Skeletal muscle satellite cell (primary cell): Measurements from ENCODE around the gene NSUN4. TPM values are rescaled to one million over a fixed set of nuclear protein-coding genes. Genes with fewer than 3 reads are reported as not detected.
A peak's percentile ranks its signal among the peaks of the same experiment; 100 is the strongest.

ENCODE experiments used
- H3K27me3 ChIP-seq: 2 replicates; pipeline ENCODE4 v1.7.0; 2013; ENCODE audit warnings: low read length; ENCODE audit not compliant: control insufficient read depth, insufficient read depth
- H3K36me3 ChIP-seq: 2 replicates; pipeline ENCODE4 v1.7.0; 2013; ENCODE audit warnings: mild to moderate bottlenecking, control low read depth, low read length; ENCODE audit not compliant: insufficient read depth
- H3K4me1 ChIP-seq: 2 replicates; pipeline ENCODE4 v1.7.0; 2013; ENCODE audit warnings: low read length; ENCODE audit not compliant: control insufficient read depth, insufficient read depth
- H3K4me2 ChIP-seq: 2 replicates; pipeline ENCODE4 v1.7.0; 2013; ENCODE audit warnings: mild to moderate bottlenecking, low read length
- H3K4me3 ChIP-seq: 2 replicates; pipeline ENCODE4 v1.7.0; 2013; ENCODE audit warnings: low read length
- H3K9ac ChIP-seq: 2 replicates; pipeline ENCODE4 v1.7.0; 2013; ENCODE audit warnings: mild to moderate bottlenecking, low read depth, low read length, moderate library complexity
- H3K9me3 ChIP-seq: replicated peaks from 2 replicates; pipeline ENCODE4 v1.7.0; 2013; ENCODE audit warnings: mild to moderate bottlenecking, control low read depth, low read length
- total RNA-seq: library from RNA; depleted of rRNA; stranded (reverse); fragments of >200 nt; gene quantifications from 2 replicates; pipeline ENCODE4 v1.2.3, GENCODE V29; 2012; rRNA removed

Gene NSUN4
- total RNA-seq, result 16.2 TPM in 2 replicates

DNA sequence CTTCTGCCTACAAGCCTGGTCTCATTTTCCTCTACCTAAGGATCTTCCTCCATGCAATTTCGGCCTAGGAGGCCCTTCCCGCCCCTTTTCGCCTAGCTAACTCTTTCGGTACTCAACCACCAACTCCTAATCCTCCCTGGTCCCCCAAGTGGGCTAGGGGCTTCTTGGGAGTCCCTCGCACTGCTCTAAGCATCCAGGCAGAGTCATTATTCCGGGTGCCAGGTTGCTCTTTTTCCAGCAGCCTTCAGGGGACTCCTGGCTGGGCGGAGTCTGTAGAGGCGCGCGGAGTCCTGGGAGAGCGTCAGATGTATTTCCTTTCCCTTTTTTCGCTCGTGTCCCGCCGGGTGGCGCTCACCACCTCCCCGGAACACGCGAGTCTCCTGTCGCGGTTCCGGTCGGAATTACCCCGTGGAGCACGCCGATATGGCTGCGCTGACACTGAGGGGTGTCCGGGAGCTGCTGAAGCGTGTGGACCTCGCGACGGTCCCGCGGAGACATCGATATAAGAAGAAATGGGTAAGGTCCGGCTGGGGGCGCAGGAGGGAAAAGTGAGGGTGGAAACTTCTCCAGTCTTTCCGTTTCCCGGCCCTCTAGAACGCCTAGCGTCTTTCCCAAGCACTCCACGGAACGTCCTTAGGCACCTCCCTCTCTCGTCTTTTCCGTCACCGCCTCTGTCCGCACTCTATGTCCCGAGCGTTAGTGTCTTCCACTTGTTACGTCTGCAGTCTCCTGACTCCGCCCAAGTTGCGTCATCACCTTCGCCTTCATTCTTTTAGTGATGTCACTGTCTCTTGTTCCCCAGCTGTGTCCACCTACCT, at the start of gene NSUN4:
NSUN4 (plus strand) TSS at position 404 of the 818 bp plus-strand sequence; CDS start at position 424, 20 bp downstream.
- H3K9me3 ChIP-seq, result no peaks in the 10 kb centered on the region
- peak within 1 kb of the TSS; percentile 91 for H3K4me2 ChIP-seq
- no peaks in the 10 kb centered on the region for H3K27me3 ChIP-seq
- peak within 1 kb of the TSS; percentile 92 for H3K9ac ChIP-seq
- peaks cover 18% of the 10 kb centered on the region for H3K4me1 ChIP-seq
- H3K4me3 ChIP-seq, result peak within 1 kb of the TSS; percentile 81
- H3K36me3 ChIP-seq, result peaks cover 23% of the 10 kb centered on the region

DNA sequence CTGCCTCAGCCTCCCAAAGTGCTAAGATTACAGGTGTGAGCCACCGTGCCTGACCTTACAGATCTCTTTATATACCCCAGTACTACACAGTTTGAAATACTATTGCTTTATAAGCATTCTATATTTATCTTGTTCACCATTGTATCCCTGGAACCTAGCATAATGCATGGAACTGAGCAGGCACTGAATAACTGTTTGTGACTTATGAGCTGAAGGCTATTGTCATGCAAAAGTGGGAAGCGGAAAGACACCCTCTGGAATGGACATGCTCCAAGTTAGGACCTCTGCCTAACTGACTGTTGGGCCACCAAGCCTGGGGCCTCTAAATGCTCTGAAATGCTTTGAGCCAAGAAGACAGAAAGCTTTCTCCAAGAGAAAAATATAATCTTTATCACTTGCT, 45.3 kb upstream of the NSUN4 start:
- Histone ChIP-seq H3K4me1 (peaks cover 3% of the 10 kb centered on the region), H3K4me2 (no peak overlapping the region), H3K9ac (no peak overlapping the region), H3K4me3 (no peak overlapping the region), H3K9me3 (no peaks in the 10 kb centered on the region), H3K36me3 (peaks cover 46% of the 10 kb centered on the region), H3K27me3 (no peaks in the 10 kb centered on the region)

DNA sequence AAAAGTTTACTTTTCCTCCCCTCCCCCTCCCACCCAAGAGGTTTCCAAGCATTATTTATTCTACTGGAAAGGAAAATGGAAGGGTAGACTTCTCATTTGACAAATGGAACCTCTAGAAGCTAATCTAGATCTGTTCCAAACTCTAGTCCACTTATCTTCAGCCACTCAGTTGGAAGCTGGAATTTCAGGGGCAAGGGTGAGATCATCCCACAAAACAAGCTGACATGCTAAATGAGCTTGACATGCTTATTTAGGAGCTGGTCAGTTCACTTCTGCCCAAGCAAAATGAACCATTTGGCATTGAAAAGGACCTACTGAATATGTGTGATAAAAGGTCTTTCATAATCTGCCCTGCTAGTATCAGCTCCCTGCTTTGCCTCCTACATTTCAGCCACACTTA, 42.2 kb upstream of the NSUN4 start:
- Histone ChIP-seq H3K4me3 (no peak overlapping the region), H3K36me3 (peaks cover 36% of the 10 kb centered on the region), H3K4me2 (no peak overlapping the region), H3K27me3 (no peaks in the 10 kb centered on the region), H3K9me3 (no peaks in the 10 kb centered on the region), H3K9ac (no peak overlapping the region), H3K4me1 (peaks cover 13% of the 10 kb centered on the region)

DNA sequence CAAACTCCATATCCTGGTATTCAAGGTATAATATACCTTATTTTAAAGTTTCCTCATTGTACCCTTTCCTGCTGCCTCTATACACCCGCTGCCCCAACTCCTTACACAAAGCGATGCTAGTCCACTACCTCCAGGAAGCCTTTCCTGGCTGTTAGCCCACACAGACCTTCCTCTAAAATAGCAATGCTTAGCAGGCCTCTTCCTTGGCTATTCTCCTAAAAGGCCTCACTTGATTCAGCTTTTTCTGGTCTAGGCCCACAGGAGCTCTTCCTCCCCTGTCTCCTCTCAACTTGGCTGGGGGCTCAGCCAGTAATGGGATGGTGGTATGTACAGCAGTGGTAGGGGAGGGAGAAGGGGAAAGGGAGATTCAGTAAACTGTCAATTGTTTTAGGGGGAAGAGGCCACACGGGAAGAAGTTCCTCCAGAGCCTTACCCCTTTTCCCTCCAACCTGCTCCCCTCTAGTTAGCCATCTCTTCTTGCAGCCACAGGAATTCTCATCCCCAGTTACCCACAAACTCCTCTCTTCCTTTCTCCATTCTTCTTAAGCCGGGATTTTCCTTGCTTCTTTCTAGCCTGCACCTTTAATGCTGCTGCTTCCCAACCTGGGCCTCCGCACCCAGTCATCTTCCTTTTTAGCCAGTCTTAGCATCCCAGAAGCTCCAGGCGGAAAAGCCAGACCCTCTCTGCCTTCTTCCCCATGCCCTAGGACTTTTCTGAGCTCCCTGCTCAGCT, 39.8 kb upstream of the NSUN4 start:
- no peaks in the 10 kb centered on the region for H3K27me3 ChIP-seq
- H3K4me3 ChIP-seq, result peak overlapping the region; percentile 84
- H3K9ac ChIP-seq, result peak overlapping the region; percentile 100

DNA sequence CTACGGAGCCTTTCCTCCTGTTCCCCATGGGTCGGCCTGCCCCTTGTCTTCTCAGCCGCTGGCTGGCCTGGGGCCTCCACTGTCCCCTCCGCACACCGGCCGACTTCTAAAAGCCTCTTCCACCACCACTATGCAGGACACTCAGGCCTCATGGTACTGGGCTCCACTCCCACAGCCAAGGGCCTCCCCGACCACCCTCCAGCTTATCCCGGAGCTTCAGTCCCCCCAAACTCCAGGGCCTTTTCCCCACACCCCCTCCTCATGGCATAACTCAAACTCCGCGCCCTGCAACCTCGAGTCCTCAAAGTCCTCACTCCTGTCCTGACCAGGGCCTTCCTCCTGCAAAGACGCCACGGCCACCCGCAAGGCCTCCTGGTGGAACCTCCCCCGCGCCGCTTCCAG, 39.2 kb upstream of the NSUN4 start:
- Histone ChIP-seq H3K4me1 (peaks cover 19% of the 10 kb centered on the region), H3K4me3 (peak overlapping the region; percentile 84), H3K9ac (peak overlapping the region; percentile 100), H3K36me3 (peaks cover 15% of the 10 kb centered on the region), H3K4me2 (peak overlapping the region; percentile 94), H3K9me3 (no peaks in the 10 kb centered on the region), H3K27me3 (no peaks in the 10 kb centered on the region)

More for the DNA sequence above, 39.8 kb upstream of the NSUN4 start:
- H3K4me1 ChIP-seq, result peaks cover 19% of the 10 kb centered on the region
- H3K9me3 ChIP-seq, result no peaks in the 10 kb centered on the region
- peaks cover 19% of the 10 kb centered on the region for H3K36me3 ChIP-seq
- H3K4me2 ChIP-seq, result peak overlapping the region; percentile 94

DNA sequence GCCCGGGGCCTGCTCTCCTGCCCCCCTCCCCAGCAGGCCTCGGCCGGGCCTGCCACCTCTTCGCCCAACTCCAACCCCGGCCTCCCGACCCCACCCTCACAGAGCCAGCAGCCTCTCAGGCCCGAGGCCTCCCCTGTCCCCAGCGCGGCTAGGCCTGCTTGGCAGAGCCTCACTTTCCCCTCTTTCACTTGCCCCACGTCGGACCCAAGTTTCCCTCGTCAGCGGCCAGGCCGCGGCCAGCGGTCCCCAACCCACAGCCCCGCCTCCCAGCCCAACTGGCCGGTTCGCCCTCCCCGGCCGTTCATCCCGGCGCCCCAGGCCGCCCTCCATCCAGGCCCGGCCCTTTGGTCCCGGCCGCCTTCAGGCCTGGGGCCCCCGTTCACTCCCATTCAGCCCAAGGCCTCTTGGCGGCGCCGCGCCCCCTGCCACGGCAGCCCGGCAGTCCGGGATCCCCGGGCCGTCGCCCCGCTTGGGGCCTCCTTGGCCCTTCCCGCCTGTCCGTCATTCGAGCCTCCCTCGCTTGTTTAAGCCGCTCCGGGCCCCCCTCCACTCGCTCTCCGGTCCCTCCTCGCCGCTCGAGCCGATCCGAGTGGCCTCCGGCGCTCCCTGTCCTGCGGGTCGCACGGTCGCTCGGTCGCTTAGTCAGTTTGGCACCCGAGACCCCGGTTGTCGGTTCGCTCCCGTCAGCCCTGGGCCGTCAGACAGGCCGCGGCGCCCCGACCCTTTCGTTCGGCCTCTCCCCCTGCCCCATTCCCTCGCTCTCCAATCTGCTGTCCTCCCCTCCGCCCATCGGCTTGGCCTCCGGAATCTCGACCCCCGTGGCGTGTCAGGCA, 38.6 kb upstream of the NSUN4 start:
- H3K27me3 ChIP-seq, result no peaks in the 10 kb centered on the region
- peak overlapping the region; percentile 94 for H3K4me2 ChIP-seq
- peak overlapping the region; percentile 100 for H3K9ac ChIP-seq
- H3K9me3 ChIP-seq, result no peaks in the 10 kb centered on the region
- peaks cover 19% of the 10 kb centered on the region for H3K4me1 ChIP-seq
- peaks cover 9% of the 10 kb centered on the region for H3K36me3 ChIP-seq
- peak overlapping the region; percentile 84 for H3K4me3 ChIP-seq

DNA sequence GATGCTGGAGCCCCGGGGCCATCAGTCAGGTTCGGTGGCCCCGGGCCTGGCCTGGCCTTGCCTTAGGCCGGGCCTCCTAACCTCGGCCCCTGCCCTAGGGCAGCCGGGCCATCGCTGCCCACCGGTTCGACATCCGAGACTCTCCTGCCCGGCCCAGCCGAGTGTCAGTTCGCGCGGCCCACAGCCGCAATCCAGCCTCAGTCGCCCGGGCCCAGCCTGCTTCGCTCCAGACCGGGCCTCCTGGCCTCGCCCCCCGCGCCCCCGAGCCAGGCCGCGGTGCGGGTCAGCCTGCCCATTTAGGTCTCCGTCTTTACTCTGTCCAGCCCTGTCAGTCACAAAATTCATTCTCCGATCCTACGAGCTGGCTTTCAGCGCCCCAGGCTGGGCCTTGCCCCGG, 38.0 kb upstream of the NSUN4 start:
- H3K4me3 ChIP-seq, result peak overlapping the region; percentile 84
- H3K9ac ChIP-seq, result peak overlapping the region; percentile 100
- no peaks in the 10 kb centered on the region for H3K27me3 ChIP-seq
- H3K4me2 ChIP-seq, result peak overlapping the region; percentile 94
- H3K9me3 ChIP-seq, result no peaks in the 10 kb centered on the region
- H3K36me3 ChIP-seq, result peaks cover 9% of the 10 kb centered on the region
- H3K4me1 ChIP-seq, result peaks cover 23% of the 10 kb centered on the region

DNA sequence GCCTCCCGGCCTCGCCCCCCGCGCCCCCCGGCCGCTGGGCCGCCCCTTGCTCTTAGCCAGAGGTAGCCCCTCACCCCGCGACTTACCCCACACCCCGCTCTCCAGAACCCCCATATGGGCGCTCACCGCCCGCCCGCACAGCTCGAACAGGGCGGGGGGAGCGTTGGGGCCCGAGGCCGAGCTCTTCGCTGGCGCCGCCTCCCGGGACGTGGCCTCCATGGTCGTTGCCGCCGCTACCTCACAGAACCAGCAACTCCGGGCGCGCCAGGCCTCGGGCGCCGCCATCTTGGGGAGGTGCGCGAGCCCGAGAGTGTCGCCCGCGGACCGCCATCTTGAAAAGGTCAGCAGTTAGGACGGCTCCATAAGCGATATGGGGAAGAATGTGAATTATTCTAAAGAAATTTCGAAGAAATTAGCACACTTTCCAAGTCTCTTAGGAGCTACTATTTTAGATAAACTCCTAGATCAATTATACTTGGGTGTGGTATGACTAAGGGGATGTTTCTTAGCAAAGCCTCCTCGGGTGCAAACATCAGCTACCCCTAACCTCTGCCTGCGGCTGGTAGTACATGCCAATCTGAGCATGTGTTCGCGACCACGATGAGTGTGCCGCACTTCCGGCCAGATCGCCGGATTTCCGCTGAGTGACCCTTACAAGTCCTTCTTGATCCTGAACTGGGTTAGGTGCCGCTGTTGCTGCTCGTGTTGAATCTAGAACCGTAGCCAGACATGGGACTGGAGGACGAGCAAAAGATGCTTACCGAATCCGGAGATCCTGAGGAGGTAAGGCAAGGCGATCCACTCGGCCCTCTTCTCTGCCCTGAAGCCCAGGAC, 37.4 kb upstream of the NSUN4 start, which contains the start of the genes LRRC41 and UQCRH:
LRRC41 (minus strand) TSS at position 579 of the 834 bp plus-strand sequence; CDS start at position 285, 294 bp downstream.
UQCRH (plus strand) TSS at position 661 of the 834 bp plus-strand sequence; CDS start at position 730, 69 bp downstream.
- peaks cover 9% of the 10 kb centered on the region for H3K36me3 ChIP-seq
- H3K4me3 ChIP-seq, result peak within 1 kb of the TSS; percentile 84
- no peaks in the 10 kb centered on the region for H3K27me3 ChIP-seq
- peak within 1 kb of the TSS; percentile 94 for H3K4me2 ChIP-seq
- H3K9me3 ChIP-seq, result no peaks in the 10 kb centered on the region
- peaks cover 23% of the 10 kb centered on the region for H3K4me1 ChIP-seq
- peak within 1 kb of the TSS; percentile 100 for H3K9ac ChIP-seq

DNA sequence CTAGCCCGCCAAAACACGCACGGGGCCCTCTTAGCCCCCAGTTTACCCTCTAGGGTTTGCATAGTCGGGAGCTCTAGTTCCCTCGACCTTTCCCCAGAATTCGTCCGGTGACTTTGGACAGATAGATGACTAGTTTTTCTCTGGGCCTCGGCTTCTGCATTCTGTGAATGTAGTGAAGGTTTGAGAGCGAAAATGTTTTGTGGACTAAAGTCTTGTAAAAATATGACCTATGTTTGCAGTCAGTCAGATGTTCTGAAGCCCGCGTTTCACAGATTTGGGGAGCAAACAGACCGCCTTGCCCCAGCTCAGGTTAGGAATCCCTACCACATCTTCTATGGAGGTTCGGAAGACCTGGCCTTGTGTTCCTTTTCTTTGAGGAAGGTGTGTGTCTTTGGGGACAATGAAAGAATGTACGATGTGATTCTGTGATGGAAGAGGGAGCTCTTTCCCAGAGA, 36.7 kb upstream of the NSUN4 start:
- H3K9me3 ChIP-seq, result no peaks in the 10 kb centered on the region
- peaks cover 23% of the 10 kb centered on the region for H3K4me1 ChIP-seq

DNA sequence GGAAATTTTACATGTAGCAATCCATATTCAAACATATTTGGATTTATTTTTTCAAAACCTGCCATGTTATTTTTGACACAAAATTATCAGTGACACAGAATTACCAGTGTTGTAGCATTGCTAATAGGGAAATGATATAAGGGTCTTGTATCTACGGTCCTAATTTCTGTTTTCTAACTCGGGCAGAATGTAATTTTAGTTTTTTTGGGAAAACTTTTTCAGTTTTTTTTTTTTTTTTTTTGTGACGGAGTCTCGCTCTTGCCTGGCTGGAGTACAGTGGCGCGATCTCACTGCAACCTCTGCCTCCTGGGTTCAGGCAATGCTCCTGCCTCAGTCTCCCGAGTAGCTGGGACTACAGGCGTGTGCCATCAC, 34.5 kb upstream of the NSUN4 start:
- Histone ChIP-seq H3K9ac (no peak overlapping the region), H3K4me1 (peaks cover 12% of the 10 kb centered on the region), H3K4me2 (no peak overlapping the region), H3K4me3 (no peak overlapping the region), H3K27me3 (no peaks in the 10 kb centered on the region), H3K36me3 (peaks cover 20% of the 10 kb centered on the region), H3K9me3 (no peaks in the 10 kb centered on the region)

More for the DNA sequence above, 36.7 kb upstream of the NSUN4 start:
- H3K27me3 ChIP-seq, result no peaks in the 10 kb centered on the region
- peak overlapping the region; percentile 100 for H3K9ac ChIP-seq
- H3K4me2 ChIP-seq, result peak overlapping the region; percentile 85
- H3K4me3 ChIP-seq, result peak overlapping the region; percentile 84
- peaks cover 9% of the 10 kb centered on the region for H3K36me3 ChIP-seq
